Measurements from ENCODE around the gene SIGLECL1. TPM values are rescaled to one million over a fixed set of nuclear protein-coding genes. Genes with fewer than 3 reads are reported as not detected.
A peak's percentile ranks its signal among the peaks of the same experiment; 100 is the strongest.

SIGLECL1 gene
- total and polyA plus RNA-seq, 9 of the 15 experiments (the other 6 are each of a cell fraction or from before 2014, with no cell fraction given) = not detected

DNA sequence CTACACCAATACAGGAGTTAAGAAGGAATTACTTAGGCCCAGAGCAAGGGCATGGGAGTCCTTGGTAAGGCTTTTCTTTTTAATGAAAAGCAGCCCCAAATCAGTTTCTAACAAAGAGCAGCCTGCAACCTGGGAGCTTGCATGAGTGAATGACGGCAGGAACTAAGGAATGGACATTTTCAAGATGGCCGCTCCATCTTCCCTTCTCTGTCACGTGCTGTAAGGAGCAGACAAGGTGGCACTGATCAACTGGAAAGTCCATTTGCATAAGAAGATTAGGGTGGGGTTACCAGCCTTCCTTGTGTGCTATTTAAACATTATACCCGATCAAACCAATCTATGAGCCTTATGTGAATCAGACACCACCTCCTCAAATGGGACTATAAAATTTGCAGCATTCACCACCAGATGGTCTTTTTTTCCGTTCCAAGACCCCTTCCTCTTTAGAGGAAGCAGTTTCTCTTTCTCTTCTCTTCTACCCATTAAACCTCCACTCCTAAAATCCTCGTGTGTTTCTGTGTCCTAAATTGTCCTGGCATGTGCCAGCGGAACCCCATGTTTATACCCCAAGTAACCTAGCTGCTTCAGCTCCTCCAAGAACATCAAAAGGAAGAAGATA, 2.8 kb upstream of the SIGLECL1 start:
- FAIRE-seq = no peak
- Histone ChIP-seq H3K27me3 (ENCODE audit: control insufficient read depth in 2 of 2, insufficient read depth in 2 of 2, low read length in 2 of 2) (no peaks in the 10 kb centered on the region), H3K79me2 (ENCODE audit: control insufficient read depth, insufficient read depth, low read length) (no peaks in the 10 kb centered on the region), H3K27ac (ENCODE audit: extremely low read depth, low read depth, low read length) (no peak overlapping the region), H4K20me1 (replicated peaks; ENCODE audit: control insufficient read depth, insufficient read depth, low read length) (no peaks in the 10 kb centered on the region), H3K36me3 (ENCODE audit: control insufficient read depth, insufficient read depth, low read length) (no peaks in the 10 kb centered on the region; the same call in 2 of the 3 replicates), H2AFZ (ENCODE audit: low read depth, low read length) (no peak overlapping the region), H3K4me3 (no peak overlapping the region), H3K9me3 (replicated peaks; ENCODE audit: control insufficient read depth, insufficient read depth, low read depth, low read length) (no peaks in the 10 kb centered on the region), H3K9ac (ENCODE audit: insufficient read depth in 1 of 2, low read depth in 2 of 2, low read length in 2 of 2) (no peak overlapping the region), H3K4me1 (replicated peaks in 1 of 2; ENCODE audit: control insufficient read depth in 2 of 2, insufficient read depth in 2 of 2, low read length in 2 of 2) (peaks cover 0 to 12% of the 10 kb centered on the region in 2 experiments; a peak in 3 of 5 replicates), H3K9me1 (ENCODE audit: control insufficient read depth, insufficient read depth, low read length) (no peaks in the 10 kb centered on the region), H3K4me2 (ENCODE audit: insufficient read depth, low read length) (no peak overlapping the region)
- TF ChIP-seq ZNF384 (IDR thresholded peaks at IDR 0.05; ENCODE audit: low read depth, low read length) (no peak), FOXJ3 (CRISPR knock-in tag; IDR thresholded peaks at IDR 0.05) (no peak), YY1 (IDR thresholded peaks at IDR 0.05; ENCODE audit: borderline replicate concordance in 1 of 3, control insufficient read depth in 1 of 3, extremely low read depth in 1 of 3, insufficient read depth in 3 of 3, insufficient read length in 1 of 3, insufficient replicate concordance in 2 of 3, low read depth in 1 of 3, low read length in 2 of 3) (peak in 1 of 3 experiments; percentile 49)
- TF ChIP-seq, protein P1, sequence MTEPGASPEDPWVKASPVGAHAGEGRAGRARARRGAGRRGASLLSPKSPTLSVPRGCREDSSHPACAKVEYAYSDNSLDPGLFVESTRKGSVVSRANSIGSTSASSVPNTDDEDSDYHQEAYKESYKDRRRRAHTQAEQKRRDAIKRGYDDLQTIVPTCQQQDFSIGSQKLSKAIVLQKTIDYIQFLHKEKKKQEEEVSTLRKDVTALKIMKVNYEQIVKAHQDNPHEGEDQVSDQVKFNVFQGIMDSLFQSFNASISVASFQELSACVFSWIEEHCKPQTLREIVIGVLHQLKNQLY (CRISPR knock-in tag; conservative IDR thresholded peaks at IDR 0.05) = no peak
- in situ Hi-C loops (cut with MboI) = no loop called here
- WGBS (ENCODE audit: insufficient coverage, low coverage, missing lambda C conversion rate) = 53% methylated on average over 6 of the region's 7 CpGs
- no TSS peak for BruUV-seq (replicated peaks)
- ChIA-PET POLR2A (interaction anchor here (0.7 to 1.0 kb wide), 3 partner anchors 10 to 221 kb away, joined by 3 read pairs; no protein-coding TSS in a partner anchor), CTCF (ENCODE audit: low intra/inter-chr PET ratio) (no interaction called here)
- DNase-seq (ENCODE audit: extremely low read depth in 1 of 4, low spot score in 3 of 4) = no peak
- intact Hi-C loops (cut with micrococcal nuclease) = no loop called here
- no peak for ATAC-seq
